Measurements from ENCODE around the gene PYGB. TPM values are rescaled to one million over a fixed set of nuclear protein-coding genes. Genes with fewer than 3 reads are reported as not detected.

Gene PYGB
- polyA plus RNA-seq, 1 experiment, result 68.8 TPM

DNA sequence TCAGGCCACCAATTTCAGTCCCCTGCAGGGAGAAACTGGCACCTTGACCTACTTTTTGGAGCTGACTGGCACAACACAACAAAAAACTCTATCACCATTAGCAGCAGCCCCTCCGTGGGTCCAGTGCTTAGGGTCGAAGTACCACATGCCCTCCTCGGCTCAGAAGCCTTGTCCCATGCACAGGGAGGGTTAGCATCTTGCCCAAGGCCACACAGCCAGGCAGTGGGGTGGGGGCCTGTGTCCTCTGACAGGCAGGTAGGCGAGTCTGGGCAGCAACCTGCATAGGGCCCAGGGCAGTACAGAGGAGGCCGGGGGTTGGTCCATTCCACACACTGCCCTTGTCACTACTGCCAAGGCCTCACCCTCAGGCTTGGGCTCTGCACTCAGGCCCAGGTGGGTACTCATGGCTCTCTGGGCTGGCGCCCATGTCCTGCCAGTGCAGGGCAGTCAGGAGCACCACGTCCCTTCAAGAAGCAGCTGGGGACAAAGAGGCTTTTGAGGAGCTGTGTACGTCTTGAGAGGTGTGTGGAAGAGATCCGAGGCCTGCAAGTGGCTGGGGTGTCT, 53.6 kb downstream of the PYGB start:
- ChIA-PET POLR2A (no interaction called here), CTCF (interaction anchor here (3.0 kb wide), 1 partner anchor 97 kb away, joined by 11 read pairs; no protein-coding TSS in a partner anchor)
- DNase-seq (ENCODE audit: low read depth), result no peak

DNA sequence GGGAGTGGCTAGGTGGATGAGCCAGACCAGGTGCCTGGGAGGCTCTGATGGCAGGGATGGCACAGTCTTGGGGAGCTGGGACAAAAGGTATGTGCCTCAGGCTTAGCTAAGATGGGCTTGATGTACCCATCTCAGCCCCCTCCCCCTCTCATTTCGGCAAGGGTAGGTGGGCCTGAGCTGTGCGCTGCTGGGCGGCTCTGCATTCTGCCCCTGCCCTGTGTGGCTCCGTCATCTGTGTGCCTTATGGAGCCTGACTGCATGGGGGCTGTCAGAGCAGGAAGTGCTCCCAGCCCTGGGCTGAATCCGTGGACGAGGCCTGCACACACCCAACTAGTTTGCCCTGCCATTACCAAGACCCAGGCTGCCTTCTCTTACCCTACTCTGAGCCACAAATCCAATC, 54.7 kb downstream of the PYGB start:
- TF ChIP-seq, protein P1, sequence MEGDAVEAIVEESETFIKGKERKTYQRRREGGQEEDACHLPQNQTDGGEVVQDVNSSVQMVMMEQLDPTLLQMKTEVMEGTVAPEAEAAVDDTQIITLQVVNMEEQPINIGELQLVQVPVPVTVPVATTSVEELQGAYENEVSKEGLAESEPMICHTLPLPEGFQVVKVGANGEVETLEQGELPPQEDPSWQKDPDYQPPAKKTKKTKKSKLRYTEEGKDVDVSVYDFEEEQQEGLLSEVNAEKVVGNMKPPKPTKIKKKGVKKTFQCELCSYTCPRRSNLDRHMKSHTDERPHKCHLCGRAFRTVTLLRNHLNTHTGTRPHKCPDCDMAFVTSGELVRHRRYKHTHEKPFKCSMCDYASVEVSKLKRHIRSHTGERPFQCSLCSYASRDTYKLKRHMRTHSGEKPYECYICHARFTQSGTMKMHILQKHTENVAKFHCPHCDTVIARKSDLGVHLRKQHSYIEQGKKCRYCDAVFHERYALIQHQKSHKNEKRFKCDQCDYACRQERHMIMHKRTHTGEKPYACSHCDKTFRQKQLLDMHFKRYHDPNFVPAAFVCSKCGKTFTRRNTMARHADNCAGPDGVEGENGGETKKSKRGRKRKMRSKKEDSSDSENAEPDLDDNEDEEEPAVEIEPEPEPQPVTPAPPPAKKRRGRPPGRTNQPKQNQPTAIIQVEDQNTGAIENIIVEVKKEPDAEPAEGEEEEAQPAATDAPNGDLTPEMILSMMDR (IDR thresholded peaks at IDR 0.05; ENCODE audit: insufficient read depth, low read depth, low read length), result no peak
- Histone ChIP-seq H3K4me3 (ENCODE audit: low read depth, low read length) (no peak overlapping the region), H3K36me3 (ENCODE audit: control insufficient read depth, insufficient read depth, low read length) (peaks cover 9% of the 10 kb centered on the region), H3K27me3 (ENCODE audit: control insufficient read depth, insufficient read depth, low read length) (no peaks in the 10 kb centered on the region)
- POLR2A ChIA-PET, result no interaction called here
- DNase-seq (ENCODE audit: low read depth), result no peak
- CTCF ChIA-PET, result interaction anchor here (3.0 kb wide), 1 partner anchor 96 kb away, joined by 11 read pairs; no protein-coding TSS in a partner anchor

More for the DNA sequence above, 53.6 kb downstream of the PYGB start:
- H3K4me3 ChIP-seq (ENCODE audit: low read depth, low read length), result no peak overlapping the region
- TF ChIP-seq, protein P1 (IDR thresholded peaks at IDR 0.05; ENCODE audit: insufficient read depth, low read depth, low read length), result no peak
- peaks cover 9% of the 10 kb centered on the region for H3K36me3 ChIP-seq (ENCODE audit: control insufficient read depth, insufficient read depth, low read length)
- no peaks in the 10 kb centered on the region for H3K27me3 ChIP-seq (ENCODE audit: control insufficient read depth, insufficient read depth, low read length)

DNA sequence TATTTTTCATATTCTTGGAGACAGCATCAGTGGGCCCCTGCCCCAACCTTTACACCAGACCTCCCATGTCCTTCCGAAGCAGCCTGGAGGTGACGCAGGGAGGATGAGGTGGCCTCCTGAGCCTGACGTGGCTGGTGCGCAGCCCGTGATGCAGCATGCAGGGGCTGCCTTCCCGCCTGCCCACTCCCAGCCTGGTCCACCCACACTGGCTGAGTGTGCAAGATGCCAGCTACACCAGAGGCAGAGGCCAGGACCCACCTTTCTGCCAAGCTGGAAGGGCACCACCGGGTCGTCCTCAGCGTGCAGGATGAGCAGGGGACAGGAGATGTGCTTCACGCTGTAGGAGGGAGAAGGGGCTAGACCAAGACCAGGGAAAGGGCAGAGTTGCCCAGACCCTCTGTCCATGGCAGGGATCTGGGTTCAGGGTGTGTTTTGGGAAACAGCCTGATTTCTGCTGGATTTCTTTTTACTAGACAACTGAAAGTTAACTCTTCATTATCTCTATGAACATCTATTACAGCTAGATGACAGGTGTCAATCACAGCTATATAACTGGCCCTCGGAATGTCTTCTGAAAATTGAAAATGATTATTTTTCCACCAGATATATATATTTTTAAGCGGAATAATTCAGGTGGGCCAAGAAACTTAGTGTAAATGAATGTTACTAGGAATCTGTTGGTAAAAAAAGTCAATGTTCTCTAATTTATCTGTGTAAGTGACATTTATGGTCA, 55.6 kb downstream of the PYGB start:
- CTCF ChIA-PET, result interaction anchor here (3.0 kb wide), 1 partner anchor 95 kb away, joined by 11 read pairs; no protein-coding TSS in a partner anchor
- peaks cover 10% of the 10 kb centered on the region for H3K36me3 ChIP-seq (ENCODE audit: control insufficient read depth, insufficient read depth, low read length)
- TF ChIP-seq, protein P1 (IDR thresholded peaks at IDR 0.05; ENCODE audit: insufficient read depth, low read depth, low read length), result no peak
- H3K4me3 ChIP-seq (ENCODE audit: low read depth, low read length), result no peak overlapping the region
- no peaks in the 10 kb centered on the region for H3K27me3 ChIP-seq (ENCODE audit: control insufficient read depth, insufficient read depth, low read length)
- POLR2A ChIA-PET, result no interaction called here
- no peak for DNase-seq (ENCODE audit: low read depth)

DNA sequence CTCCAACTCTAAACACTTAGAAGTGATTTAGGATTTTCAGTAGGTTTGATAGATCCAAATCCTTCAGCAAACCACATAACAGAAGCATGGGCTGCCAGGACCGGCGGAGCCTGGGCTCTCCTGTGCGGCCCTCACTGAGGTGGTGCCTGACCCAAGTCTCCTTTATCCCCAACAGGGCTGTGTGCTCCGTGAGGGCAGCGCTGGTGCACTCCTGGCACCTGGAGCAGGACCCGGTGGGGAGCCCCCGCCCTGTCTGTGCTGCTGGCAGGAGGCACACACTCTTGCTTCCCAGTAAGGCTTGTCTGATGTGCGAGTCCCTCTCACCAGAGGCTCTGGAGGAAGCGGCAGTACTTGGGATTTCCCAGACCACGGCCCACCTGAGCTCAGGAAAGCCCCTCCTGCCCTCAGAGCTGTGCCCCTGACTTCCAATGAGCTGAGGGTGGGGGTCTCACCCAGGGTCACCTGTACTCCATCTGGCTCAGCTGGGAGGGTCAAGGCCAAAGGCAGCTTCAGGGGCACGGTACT, 56.2 kb downstream of the PYGB start:
- DNase-seq (ENCODE audit: low read depth), result no peak
- POLR2A ChIA-PET, result no interaction called here

More for the DNA sequence above, 56.2 kb downstream of the PYGB start:
- Histone ChIP-seq H3K36me3 (ENCODE audit: control insufficient read depth, insufficient read depth, low read length) (peaks cover 8% of the 10 kb centered on the region), H3K27me3 (ENCODE audit: control insufficient read depth, insufficient read depth, low read length) (no peaks in the 10 kb centered on the region), H3K4me3 (ENCODE audit: low read depth, low read length) (no peak overlapping the region)
- TF ChIP-seq, protein P1 (IDR thresholded peaks at IDR 0.05; ENCODE audit: insufficient read depth, low read depth, low read length), result no peak
- CTCF ChIA-PET, result interaction anchor here (3.0 kb wide), 1 partner anchor 95 kb away, joined by 11 read pairs; no protein-coding TSS in a partner anchor

All from BJ (cell line).